ENCODE results near the gene NMNAT2.
A peak's percentile ranks its signal among the peaks of the same experiment; 100 is the strongest.
"Not testable (repeated sequence)": the region's sequence is repeated elsewhere in the genome, so short reads cannot be mapped to it uniquely, and the experiment has no call there.

Gene NMNAT2

GRCh38 chr1:183249941-183250452 is 168.2 kb downstream of the NMNAT2 start:
- in situ Hi-C loops (cut with HindIII; ENCODE audit: low pct_ligation_motif_present, low pct_unique_long_range_greater_than_20kb, low sequenced_read_pairs), result no loop called here
- no peak for DNase-seq

GRCh38 chr1:183248989-183249691 is 169.0 kb downstream of the NMNAT2 start:
- in situ Hi-C loops (cut with HindIII; ENCODE audit: low pct_ligation_motif_present, low pct_unique_long_range_greater_than_20kb, low sequenced_read_pairs), result no loop called here
- no peak for DNase-seq

DNA sequence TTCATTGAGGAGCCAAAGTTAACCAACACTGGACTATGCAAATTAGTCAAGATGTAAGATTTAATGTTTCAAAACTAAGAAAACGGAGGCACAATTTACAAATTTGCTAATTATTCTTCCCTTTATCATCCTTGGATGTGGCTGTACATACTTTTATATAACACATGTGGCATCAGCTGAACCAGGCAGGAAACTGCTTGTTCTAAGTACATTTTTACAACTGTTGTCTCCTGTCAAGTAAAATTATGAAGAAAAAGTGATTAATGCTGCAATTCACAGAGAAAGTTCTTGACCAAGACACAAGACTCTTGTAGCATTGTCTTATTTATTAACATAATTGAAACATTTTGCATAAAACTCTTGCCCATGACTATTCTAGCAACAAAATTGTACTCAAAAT is 170.2 kb downstream of the NMNAT2 start:
- in situ Hi-C loops (cut with HindIII; ENCODE audit: low pct_ligation_motif_present, low pct_unique_long_range_greater_than_20kb, low sequenced_read_pairs), result no loop called here
- DNase-seq, result no peak

DNA sequence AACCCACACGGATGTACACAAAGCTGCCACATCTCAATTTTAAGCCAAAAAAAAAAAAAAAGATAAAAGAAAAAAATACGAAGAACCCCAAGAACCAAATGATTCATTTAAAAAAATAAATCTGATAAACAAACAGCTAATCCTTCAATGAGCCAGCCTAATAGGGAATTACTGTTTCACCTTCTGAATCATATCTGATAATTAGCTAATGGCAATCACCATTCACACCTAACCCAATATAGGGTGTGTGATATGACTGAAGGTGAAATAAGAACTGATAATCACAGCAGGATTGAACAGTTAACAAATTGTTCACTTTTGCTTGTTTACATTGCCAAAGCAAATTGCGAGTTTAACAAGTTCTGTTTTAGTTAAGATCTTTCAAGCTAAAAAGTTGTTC is 170.7 kb downstream of the NMNAT2 start:
- DNase-seq, result no peak
- in situ Hi-C loops (cut with HindIII; ENCODE audit: low pct_ligation_motif_present, low pct_unique_long_range_greater_than_20kb, low sequenced_read_pairs), result no loop called here

DNA sequence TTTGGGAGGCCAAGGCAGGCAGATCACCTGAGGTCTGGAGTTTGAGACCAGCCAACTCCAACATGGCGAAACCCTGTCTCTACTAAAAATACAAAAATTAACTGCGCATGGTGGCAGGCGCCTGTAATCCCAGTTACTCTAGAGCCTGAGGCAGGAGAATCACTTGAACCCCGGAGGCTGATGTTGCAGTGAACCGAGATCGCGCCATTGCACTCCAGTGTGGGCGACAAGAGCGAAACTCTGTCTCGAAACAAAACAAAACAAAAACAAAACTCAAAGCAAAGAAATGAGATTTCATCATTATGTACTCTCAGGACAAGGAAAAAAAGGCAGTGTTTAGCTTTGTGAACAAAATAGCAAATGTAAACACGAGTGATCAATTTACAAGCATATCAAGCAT is 171.1 kb downstream of the NMNAT2 start:
- in situ Hi-C loops (cut with HindIII; ENCODE audit: low pct_ligation_motif_present, low pct_unique_long_range_greater_than_20kb, low sequenced_read_pairs), result no loop called here
- no peak for DNase-seq

DNA sequence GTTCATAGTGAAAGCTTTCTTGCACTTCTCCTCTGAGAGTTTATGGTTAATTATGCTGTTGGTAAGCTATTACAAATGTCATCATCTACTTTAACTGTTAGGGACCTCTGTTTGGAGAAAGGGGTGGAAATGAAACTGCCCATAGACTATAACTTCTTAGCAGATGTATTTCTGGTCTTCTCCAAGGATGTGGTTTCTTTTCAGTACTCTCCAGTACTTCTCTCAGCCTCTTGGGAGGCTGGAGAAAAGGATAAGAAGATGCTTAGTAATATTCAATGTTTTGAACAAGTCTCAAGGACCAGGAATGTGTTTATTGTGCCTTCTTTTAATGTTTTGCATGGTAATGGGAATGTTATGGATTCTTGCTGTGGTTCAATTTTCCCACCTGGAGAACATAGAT is 171.7 kb downstream of the NMNAT2 start:
- in situ Hi-C loops (cut with HindIII; ENCODE audit: low pct_ligation_motif_present, low pct_unique_long_range_greater_than_20kb, low sequenced_read_pairs), result no loop called here
- no peak for DNase-seq

- in situ Hi-C loops (cut with HindIII; ENCODE audit: low pct_ligation_motif_present, low pct_unique_long_range_greater_than_20kb, low sequenced_read_pairs), result no loop called here
- no peak for DNase-seq
Measured at GRCh38 chr1:183245357-183245756, 172.8 kb downstream of the NMNAT2 start.

DNA sequence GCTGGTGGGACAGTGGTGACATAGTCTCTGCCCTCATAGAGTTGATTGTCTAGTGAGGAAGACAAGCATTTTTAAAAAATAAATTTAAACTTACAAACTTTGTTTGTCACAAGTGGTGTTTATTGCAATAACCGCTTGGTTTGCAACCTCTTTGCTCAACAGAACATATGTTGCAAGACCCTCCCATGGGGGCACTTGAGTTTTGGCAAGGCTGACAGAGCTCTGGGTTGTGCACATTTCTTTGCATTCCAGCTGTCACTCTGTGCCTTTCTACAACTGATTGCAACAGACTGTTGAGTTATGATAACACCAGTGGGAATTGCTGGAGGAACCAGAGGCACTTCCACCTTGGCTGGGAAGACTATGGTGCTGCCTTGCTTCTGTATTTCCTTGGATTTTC is 173.7 kb downstream of the NMNAT2 start:
- no peak for DNase-seq
- in situ Hi-C loops (cut with HindIII; ENCODE audit: low pct_ligation_motif_present, low pct_unique_long_range_greater_than_20kb, low sequenced_read_pairs), result no loop called here

- in situ Hi-C loops (cut with HindIII; ENCODE audit: low pct_ligation_motif_present, low pct_unique_long_range_greater_than_20kb, low sequenced_read_pairs), result no loop called here
Measured at GRCh38 chr1:183243161-183244050, 174.8 kb downstream of the NMNAT2 start.

GRCh38 chr1:183242556-183242955 is 175.6 kb downstream of the NMNAT2 start:
- in situ Hi-C loops (cut with HindIII; ENCODE audit: low pct_ligation_motif_present, low pct_unique_long_range_greater_than_20kb, low sequenced_read_pairs), result no loop called here
- DNase-seq, result no peak

More at GRCh38 chr1:183243161-183244050, 174.8 kb downstream of the NMNAT2 start:
- no peak for DNase-seq

- in situ Hi-C loops (cut with HindIII; ENCODE audit: low pct_ligation_motif_present, low pct_unique_long_range_greater_than_20kb, low sequenced_read_pairs), result no loop called here
- DNase-seq, result no peak
Measured at GRCh38 chr1:183241471-183241870, 176.7 kb downstream of the NMNAT2 start.

DNA sequence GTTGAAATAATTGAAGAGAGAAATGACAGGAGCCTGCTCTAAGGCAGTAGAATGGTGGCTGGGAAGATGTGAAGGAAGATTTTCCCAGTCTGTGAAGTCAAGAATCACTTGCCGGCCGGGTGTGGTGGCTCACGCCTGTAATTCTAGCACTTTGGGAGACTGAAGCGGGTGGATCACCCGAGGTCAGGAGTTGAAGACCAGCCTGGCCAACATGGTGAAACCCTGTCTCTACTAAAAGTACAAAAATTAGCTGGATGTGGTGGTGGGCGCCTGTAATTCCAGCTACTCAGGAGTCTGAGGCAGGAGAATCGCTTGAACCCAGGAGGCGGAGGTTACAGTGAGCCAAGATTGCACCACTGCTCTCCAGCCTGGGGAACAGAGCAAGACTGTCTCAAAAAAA is 177.3 kb downstream of the NMNAT2 start:
- in situ Hi-C loops (cut with HindIII; ENCODE audit: low pct_ligation_motif_present, low pct_unique_long_range_greater_than_20kb, low sequenced_read_pairs); DNase-seq: not testable (repeated sequence)

DNA sequence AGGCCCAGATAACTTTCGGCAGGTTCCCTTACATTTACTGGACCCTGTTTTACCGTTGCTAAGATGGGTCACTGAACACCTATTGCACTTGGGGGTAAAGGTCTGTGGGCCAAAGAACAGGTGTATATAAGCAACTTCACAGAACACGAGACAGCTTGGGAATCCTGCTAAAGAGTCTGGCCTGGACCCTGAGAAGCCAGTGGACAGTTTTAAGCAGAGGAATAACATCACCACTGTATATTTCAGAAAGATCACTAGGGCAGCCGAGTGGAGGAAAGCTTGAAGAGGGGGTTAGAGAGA is 177.7 kb downstream of the NMNAT2 start:
- no peak for DNase-seq
- in situ Hi-C loops (cut with HindIII; ENCODE audit: low pct_ligation_motif_present, low pct_unique_long_range_greater_than_20kb, low sequenced_read_pairs), result no loop called here

DNA sequence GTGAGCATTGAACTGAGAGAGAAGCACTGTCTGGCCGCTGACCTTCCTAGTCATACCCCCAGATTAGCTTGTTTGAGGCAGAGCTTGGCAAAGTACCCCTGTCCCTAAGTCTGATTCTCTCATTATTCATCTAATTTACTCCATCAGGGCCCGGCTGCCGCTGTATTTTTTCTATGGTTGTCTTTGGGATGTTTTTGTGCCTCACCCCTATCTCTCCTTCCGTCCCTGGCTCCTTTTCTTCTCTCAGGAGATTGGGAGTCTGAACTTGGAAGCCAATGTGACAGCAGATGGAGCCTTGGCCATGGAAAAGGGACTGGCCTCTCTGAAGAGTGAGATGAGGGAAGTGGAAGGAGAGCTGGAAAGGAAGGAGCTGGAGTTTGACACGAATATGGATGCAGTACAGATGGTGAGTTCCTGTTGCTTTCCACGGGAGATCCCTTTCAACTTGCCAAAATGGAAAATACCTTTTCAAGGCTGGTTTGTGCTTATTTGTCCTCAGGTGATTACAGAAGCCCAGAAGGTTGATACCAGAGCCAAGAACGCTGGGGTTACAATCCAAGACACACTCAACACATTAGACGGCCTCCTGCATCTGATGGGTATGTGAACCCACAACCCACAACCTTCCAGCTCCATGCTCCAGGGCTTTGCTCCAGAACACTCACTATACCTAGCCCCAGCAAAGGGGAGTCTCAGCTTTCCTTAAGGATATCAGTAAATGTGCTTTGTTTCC is 178.2 kb downstream of the NMNAT2 start:
- no peak for DNase-seq
- in situ Hi-C loops (cut with HindIII; ENCODE audit: low pct_ligation_motif_present, low pct_unique_long_range_greater_than_20kb, low sequenced_read_pairs), result no loop called here

GRCh38 chr1:183239220-183239742 is 178.9 kb downstream of the NMNAT2 start:
- DNase-seq, result no peak
- in situ Hi-C loops (cut with HindIII; ENCODE audit: low pct_ligation_motif_present, low pct_unique_long_range_greater_than_20kb, low sequenced_read_pairs), result no loop called here

GRCh38 chr1:183238071-183238470 is 180.1 kb downstream of the NMNAT2 start:
- in situ Hi-C loops (cut with HindIII; ENCODE audit: low pct_ligation_motif_present, low pct_unique_long_range_greater_than_20kb, low sequenced_read_pairs), result no loop called here
- peak; percentile 11 for DNase-seq

GRCh38 chr1:183237046-183237445 is 181.1 kb downstream of the NMNAT2 start:
- in situ Hi-C loops (cut with HindIII; ENCODE audit: low pct_ligation_motif_present, low pct_unique_long_range_greater_than_20kb, low sequenced_read_pairs), result no loop called here
- DNase-seq, result no peak

- DNase-seq, result no peak
- in situ Hi-C loops (cut with HindIII; ENCODE audit: low pct_ligation_motif_present, low pct_unique_long_range_greater_than_20kb, low sequenced_read_pairs), result no loop called here
Measured at GRCh38 chr1:183236158-183236725, 181.9 kb downstream of the NMNAT2 start.

DNA sequence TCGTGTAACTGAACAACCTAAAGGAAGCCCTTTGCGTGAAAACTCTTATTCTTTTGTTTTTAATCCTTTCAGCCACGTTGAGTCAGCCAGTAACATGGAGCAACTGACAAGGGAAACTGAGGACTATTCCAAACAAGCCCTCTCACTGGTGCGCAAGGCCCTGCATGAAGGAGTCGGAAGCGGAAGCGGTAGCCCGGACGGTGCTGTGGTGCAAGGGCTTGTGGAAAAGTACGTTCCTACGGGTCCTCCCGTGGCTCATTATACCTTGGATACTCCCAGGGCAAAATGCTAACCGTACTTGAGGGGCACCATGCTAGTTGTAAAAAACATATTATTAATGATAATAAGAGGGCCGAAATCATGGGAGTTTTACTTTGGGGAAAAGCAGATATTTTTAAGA is 182.7 kb downstream of the NMNAT2 start:
- in situ Hi-C loops (cut with HindIII; ENCODE audit: low pct_ligation_motif_present, low pct_unique_long_range_greater_than_20kb, low sequenced_read_pairs), result no loop called here
- no peak for DNase-seq
